ENCODE results near the gene ABLIM3. TPM values are rescaled to one million over a fixed set of nuclear protein-coding genes. Genes with fewer than 3 reads are reported as not detected.
A peak's percentile ranks its signal among the peaks of the same experiment; 100 is the strongest.

ABLIM3 gene
- total RNA-seq, 1 experiment from 2014 or later, result 12.9 TPM

DNA sequence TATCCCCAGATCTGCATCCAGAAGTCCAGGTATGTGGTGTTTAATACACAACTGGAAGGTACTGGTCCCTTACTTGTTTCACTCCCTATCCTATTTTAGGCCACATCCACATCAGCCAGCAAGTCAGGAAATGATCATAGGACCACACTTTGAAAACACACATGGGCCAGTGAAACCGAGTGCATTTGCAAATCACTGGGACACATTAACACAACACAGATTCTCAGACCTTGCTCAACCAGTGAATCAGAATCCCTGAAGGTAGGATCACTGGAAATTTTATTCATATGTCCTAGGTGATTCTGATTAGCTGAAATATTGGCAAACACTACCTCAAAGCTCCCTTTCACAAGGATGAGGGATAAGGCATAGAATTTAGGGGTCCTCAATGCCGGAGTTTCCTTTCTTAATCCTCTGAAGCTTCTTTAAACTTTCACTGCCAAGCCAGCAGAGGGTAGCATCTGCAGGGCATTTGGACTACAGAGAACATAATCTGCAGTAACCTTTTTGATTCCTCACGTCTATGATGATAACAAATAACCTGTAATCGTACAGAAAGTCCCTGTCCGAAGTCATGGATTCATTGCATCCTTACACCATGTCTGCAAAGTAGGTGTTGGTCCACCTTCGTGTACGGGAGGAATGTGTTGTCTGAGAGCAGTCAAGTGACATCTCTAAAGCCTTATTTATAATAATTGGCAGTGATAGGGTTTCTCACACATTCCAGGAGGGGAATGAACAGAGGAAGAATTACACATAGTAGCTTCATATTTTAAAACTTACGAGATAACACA, 11.0 kb upstream of the ABLIM3 start:
- ChIA-PET CTCF (interaction anchor here (0.5 to 1.0 kb wide), 6 partner anchors 48 to 399 kb away, joined by 3 to 5 read pairs (median 4); no protein-coding TSS in a partner anchor), POLR2A (no interaction called here)
- intact Hi-C loops (cut with micrococcal nuclease; ENCODE audit: unreplicated experiment) (loop anchor here (5.0 kb wide), 1 partner anchor 137 kb away; no protein-coding TSS in a partner anchor), in situ Hi-C loops (cut with HindIII; ENCODE audit: low pct_unique_long_range_greater_than_20kb, low sequenced_read_pairs) (loop anchor here (25.0 kb wide), 1 partner anchor 132 kb away; the partner anchor contains the start of gene AFAP1L1)
- peaks cover 7% of the 10 kb centered on the region; the same call in 1 of the 2 replicates for H3K4me1 ChIP-seq (ENCODE audit: control insufficient read depth, insufficient read depth, low read length)
- no peaks in the 10 kb centered on the region for H3K9me3 ChIP-seq (ENCODE audit: control insufficient read depth, insufficient read depth, low read depth, low read length)
- DNase-seq (ENCODE audit: low read depth, low spot score) (no peak), ATAC-seq (0 out of 2 replicates have a peak, but pooled peaks have one; percentile 39)
- no peaks in the 10 kb centered on the region for H3K27me3 ChIP-seq (ENCODE audit: control insufficient read depth, insufficient read depth, low read length)
- no TSS peak for BruUV-seq (replicated peaks)
- H3K36me3 ChIP-seq (ENCODE audit: control insufficient read depth, insufficient read depth, low read length), result no peaks in the 10 kb centered on the region
- no peak overlapping the region for H3K4me3 ChIP-seq (ENCODE audit: low read depth in 2 of 2, low read length in 2 of 2)
- TF ChIP-seq, protein P1, sequence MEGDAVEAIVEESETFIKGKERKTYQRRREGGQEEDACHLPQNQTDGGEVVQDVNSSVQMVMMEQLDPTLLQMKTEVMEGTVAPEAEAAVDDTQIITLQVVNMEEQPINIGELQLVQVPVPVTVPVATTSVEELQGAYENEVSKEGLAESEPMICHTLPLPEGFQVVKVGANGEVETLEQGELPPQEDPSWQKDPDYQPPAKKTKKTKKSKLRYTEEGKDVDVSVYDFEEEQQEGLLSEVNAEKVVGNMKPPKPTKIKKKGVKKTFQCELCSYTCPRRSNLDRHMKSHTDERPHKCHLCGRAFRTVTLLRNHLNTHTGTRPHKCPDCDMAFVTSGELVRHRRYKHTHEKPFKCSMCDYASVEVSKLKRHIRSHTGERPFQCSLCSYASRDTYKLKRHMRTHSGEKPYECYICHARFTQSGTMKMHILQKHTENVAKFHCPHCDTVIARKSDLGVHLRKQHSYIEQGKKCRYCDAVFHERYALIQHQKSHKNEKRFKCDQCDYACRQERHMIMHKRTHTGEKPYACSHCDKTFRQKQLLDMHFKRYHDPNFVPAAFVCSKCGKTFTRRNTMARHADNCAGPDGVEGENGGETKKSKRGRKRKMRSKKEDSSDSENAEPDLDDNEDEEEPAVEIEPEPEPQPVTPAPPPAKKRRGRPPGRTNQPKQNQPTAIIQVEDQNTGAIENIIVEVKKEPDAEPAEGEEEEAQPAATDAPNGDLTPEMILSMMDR (IDR thresholded peaks at IDR 0.05), result peak; percentile 76
- TF ChIP-seq POLR2AphosphoS5 (IDR thresholded peaks at IDR 0.05; ENCODE audit: low read depth, low read length), result no peak
- H3K27ac ChIP-seq (ENCODE audit: low read length), result no peak overlapping the region

DNA sequence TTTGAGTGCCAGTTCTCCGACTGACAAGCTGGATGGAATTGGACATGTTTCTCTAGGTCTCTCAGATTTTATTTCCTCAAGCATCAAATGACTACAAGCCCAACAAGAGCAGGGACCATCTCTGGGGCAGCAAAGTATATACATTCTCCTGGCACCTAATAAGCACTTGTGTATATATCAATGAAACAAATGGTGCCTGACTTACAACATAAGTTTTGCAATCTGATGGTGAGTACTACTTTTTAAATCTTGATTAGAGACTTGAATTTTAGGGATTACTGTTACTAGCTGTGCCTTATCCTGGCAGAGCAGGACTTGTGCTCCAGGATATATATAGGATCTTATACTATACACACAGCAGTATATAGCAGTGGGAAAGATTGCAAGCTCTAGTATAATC, 8.8 kb upstream of the ABLIM3 start:
- in situ Hi-C loops (cut with HindIII; ENCODE audit: low pct_unique_long_range_greater_than_20kb, low sequenced_read_pairs), result loop anchor here (25.0 kb wide), 1 partner anchor 130 kb away; the partner anchor contains the start of gene AFAP1L1
- DNase-seq (ENCODE audit: low read depth, low spot score) (no peak), ATAC-seq (no peak)
- Histone ChIP-seq H3K9me3 (ENCODE audit: control insufficient read depth, insufficient read depth, low read depth, low read length) (no peaks in the 10 kb centered on the region), H3K36me3 (ENCODE audit: control insufficient read depth, insufficient read depth, low read length) (no peaks in the 10 kb centered on the region), H3K4me3 (ENCODE audit: low read depth in 2 of 2, low read length in 2 of 2) (no peak overlapping the region), H3K27me3 (ENCODE audit: control insufficient read depth, insufficient read depth, low read length) (no peaks in the 10 kb centered on the region), H3K4me1 (ENCODE audit: control insufficient read depth, insufficient read depth, low read length) (peaks cover 7% of the 10 kb centered on the region; the same call in 1 of the 2 replicates), H3K27ac (ENCODE audit: low read length) (no peak overlapping the region)
- ChIA-PET POLR2A (no interaction called here), CTCF (no interaction called here)
- no TSS peak for BruUV-seq (replicated peaks)
- intact Hi-C loops (cut with micrococcal nuclease; ENCODE audit: unreplicated experiment), result loop anchor here (5.0 kb wide), 1 partner anchor 135 kb away; no protein-coding TSS in a partner anchor
- TF ChIP-seq TCF7L2 (IDR thresholded peaks at IDR 0.05; ENCODE audit: low read depth, low read length), result no peak
- no peak for TF ChIP-seq POLR2AphosphoS5 (IDR thresholded peaks at IDR 0.05; ENCODE audit: low read depth, low read length)
- TF ChIP-seq, protein P1 (IDR thresholded peaks at IDR 0.05), result no peak

DNA sequence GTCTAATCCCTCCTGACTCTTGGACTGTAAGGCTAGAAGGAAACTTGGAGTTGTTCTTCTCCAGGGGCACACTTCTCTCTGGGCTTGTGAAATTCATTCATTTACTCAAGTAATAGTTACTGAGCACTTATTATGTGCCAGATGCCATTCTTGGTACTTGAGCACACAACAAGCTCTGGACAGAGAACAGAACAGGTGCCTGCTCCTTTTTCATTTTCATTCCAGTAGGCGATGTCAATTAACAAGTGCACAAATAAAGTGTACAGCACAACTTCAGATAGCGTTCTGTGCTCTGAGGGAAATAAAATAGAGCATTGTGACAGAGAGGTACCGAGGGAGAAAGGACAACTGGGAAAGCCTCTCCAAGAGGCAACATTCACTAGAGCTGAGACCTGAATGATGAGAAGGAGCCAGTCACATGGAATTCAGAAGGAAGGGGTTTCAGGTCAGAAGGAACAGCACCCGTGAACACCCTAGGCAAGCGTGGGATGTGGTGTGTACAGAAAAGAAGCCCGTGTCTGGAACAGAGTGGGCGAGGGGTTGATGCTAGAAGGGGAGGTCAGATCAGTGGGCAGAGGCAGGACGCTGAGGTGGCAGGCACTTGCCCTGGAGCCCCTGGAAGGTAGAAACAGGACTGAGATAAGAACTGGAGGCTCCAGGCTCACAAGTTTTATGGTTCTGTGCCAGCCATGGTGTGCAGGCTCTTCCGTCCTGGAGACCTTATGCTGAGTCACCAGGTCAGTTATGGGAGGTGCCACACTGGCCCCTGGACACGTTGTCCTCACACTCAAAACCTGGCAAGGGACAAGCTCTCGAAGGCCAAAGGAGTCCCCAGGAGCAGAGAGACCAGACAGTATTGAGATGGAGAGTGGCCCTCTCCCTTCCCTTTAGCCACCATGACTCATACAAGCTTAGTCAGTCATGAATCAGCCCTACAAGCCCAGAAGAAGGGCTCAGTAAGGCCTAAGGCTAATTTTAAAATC, 7.2 kb upstream of the ABLIM3 start:
- Histone ChIP-seq H3K36me3 (ENCODE audit: control insufficient read depth, insufficient read depth, low read length) (no peaks in the 10 kb centered on the region), H3K9me3 (ENCODE audit: control insufficient read depth, insufficient read depth, low read depth, low read length) (no peaks in the 10 kb centered on the region), H3K27me3 (ENCODE audit: control insufficient read depth, insufficient read depth, low read length) (no peaks in the 10 kb centered on the region), H3K4me3 (ENCODE audit: low read depth in 2 of 2, low read length in 2 of 2) (no peak overlapping the region), H3K27ac (ENCODE audit: low read length) (peak overlapping the region; percentile 2; the same call in 1 of the 2 replicates), H3K4me1 (ENCODE audit: control insufficient read depth, insufficient read depth, low read length) (peaks cover 7% of the 10 kb centered on the region; the same call in 1 of the 2 replicates)
- no peak for DNase-seq (ENCODE audit: low read depth, low spot score)
- ChIA-PET CTCF (interaction anchor here (0.6 kb wide), 1 partner anchor 312 kb away, joined by 3 read pairs; no protein-coding TSS in a partner anchor), POLR2A (no interaction called here)
- intact Hi-C loops (cut with micrococcal nuclease; ENCODE audit: unreplicated experiment) (loop anchor here (5.0 kb wide), 1 partner anchor 133 kb away; no protein-coding TSS in a partner anchor), in situ Hi-C loops (cut with HindIII; ENCODE audit: low pct_unique_long_range_greater_than_20kb, low sequenced_read_pairs) (loop anchor here (25.0 kb wide), 1 partner anchor 128 kb away; the partner anchor contains the start of gene AFAP1L1)
- peak; percentile 93 for ATAC-seq
- TF ChIP-seq, protein P2, sequence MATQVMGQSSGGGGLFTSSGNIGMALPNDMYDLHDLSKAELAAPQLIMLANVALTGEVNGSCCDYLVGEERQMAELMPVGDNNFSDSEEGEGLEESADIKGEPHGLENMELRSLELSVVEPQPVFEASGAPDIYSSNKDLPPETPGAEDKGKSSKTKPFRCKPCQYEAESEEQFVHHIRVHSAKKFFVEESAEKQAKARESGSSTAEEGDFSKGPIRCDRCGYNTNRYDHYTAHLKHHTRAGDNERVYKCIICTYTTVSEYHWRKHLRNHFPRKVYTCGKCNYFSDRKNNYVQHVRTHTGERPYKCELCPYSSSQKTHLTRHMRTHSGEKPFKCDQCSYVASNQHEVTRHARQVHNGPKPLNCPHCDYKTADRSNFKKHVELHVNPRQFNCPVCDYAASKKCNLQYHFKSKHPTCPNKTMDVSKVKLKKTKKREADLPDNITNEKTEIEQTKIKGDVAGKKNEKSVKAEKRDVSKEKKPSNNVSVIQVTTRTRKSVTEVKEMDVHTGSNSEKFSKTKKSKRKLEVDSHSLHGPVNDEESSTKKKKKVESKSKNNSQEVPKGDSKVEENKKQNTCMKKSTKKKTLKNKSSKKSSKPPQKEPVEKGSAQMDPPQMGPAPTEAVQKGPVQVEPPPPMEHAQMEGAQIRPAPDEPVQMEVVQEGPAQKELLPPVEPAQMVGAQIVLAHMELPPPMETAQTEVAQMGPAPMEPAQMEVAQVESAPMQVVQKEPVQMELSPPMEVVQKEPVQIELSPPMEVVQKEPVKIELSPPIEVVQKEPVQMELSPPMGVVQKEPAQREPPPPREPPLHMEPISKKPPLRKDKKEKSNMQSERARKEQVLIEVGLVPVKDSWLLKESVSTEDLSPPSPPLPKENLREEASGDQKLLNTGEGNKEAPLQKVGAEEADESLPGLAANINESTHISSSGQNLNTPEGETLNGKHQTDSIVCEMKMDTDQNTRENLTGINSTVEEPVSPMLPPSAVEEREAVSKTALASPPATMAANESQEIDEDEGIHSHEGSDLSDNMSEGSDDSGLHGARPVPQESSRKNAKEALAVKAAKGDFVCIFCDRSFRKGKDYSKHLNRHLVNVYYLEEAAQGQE (IDR thresholded peaks at IDR 0.05; ENCODE audit: insufficient read depth in 1 of 2, low read depth in 2 of 2, low read length in 1 of 2), result no peak
- TF ChIP-seq SIN3A (IDR thresholded peaks at IDR 0.05; ENCODE audit: borderline replicate concordance, insufficient read depth, low read depth, low read length) (no peak), TCF7L2 (IDR thresholded peaks at IDR 0.05; ENCODE audit: low read depth, low read length) (no peak), POLR2AphosphoS5 (IDR thresholded peaks at IDR 0.05; ENCODE audit: low read depth, low read length) (no peak)
- BruUV-seq (replicated peaks), result no TSS peak

Measured in Panc1 (cell line).